GM19351 (cell line): Measurements from ENCODE around the gene GMPS.
A peak's percentile ranks its signal among the peaks of the same experiment; 100 is the strongest.
"Not testable (repeated sequence)": the region's sequence is repeated elsewhere in the genome, so short reads cannot be mapped to it uniquely, and the experiment has no call there.

Source experiments
- ATAC-seq: cut with Tn5 transposase; IDR thresholded peaks from one replicate; pipeline ENCODE4 v1.9.1; 2021; ENCODE audit warnings: mild to moderate bottlenecking, moderate library complexity; ENCODE audit not compliant: unreplicated experiment

The GMPS gene

GRCh38 chr3:155870133-155870944, at the start of gene GMPS:
Gene GMPS, plus strand, starts transcription at chr3:155870650. Its CDS starts 221 bp downstream, at chr3:155870871.
- peak; percentile 82 for ATAC-seq

GRCh38 chr3:155828490-155829098, 41.9 kb upstream of the GMPS start:
- ATAC-seq, result not testable (repeated sequence)

- ATAC-seq, result no peak
These were observed 34.9 kb upstream of the GMPS start for GRCh38 chr3:155835341-155836071.

GRCh38 chr3:155843569-155843968, 26.9 kb upstream of the GMPS start:
- peak; percentile 33 for ATAC-seq

GRCh38 chr3:155846119-155846518, 24.3 kb upstream of the GMPS start:
- ATAC-seq, result peak; percentile 54

GRCh38 chr3:155847993-155848392, 22.5 kb upstream of the GMPS start:
- no peak for ATAC-seq

- not testable (repeated sequence) for ATAC-seq
These were observed 21.0 kb upstream of the GMPS start for GRCh38 chr3:155849404-155849803.

GRCh38 chr3:155852341-155852740, 18.1 kb upstream of the GMPS start:
- ATAC-seq, result no peak

- peak; percentile 3 for ATAC-seq
These were observed 17.0 kb upstream of the GMPS start for GRCh38 chr3:155853214-155854140.

- ATAC-seq, result peak; percentile 87
These were observed 16.1 kb upstream of the GMPS start, which contains the start of gene SLC33A1 for GRCh38 chr3:155854141-155854940. Gene SLC33A1, minus strand, starts transcription at chr3:155854427. Its CDS starts 430 bp downstream, at chr3:155853997.

GRCh38 chr3:155859859-155860258, 10.6 kb upstream of the GMPS start:
- peak; percentile 51 for ATAC-seq

- not testable (repeated sequence) for ATAC-seq
These were observed 10.0 kb upstream of the GMPS start for GRCh38 chr3:155860424-155860823.

GRCh38 chr3:155861476-155862183, 8.8 kb upstream of the GMPS start:
- no peak for ATAC-seq

- not testable (repeated sequence) for ATAC-seq
These were observed 8.0 kb upstream of the GMPS start for GRCh38 chr3:155862290-155862982.

GRCh38 chr3:155863072-155863784, 7.2 kb upstream of the GMPS start:
- ATAC-seq, result no peak

GRCh38 chr3:155869691-155870090, 759 bp upstream of the GMPS start:
- no peak for ATAC-seq

- peak; percentile 22 for ATAC-seq
These were observed 695 bp downstream of the GMPS start for GRCh38 chr3:155870945-155871745.
